CD4-positive, alpha-beta T cell treated with Interleukin-17A for 4 hours (primary cell): ENCODE results near the gene SNAPIN.

Source experiments
- DNase-seq: peaks from one replicate; pipeline ENCODE4 v3.0.0-alpha.2; 2020; ENCODE audit warnings: mixed read lengths

SNAPIN gene

DNA sequence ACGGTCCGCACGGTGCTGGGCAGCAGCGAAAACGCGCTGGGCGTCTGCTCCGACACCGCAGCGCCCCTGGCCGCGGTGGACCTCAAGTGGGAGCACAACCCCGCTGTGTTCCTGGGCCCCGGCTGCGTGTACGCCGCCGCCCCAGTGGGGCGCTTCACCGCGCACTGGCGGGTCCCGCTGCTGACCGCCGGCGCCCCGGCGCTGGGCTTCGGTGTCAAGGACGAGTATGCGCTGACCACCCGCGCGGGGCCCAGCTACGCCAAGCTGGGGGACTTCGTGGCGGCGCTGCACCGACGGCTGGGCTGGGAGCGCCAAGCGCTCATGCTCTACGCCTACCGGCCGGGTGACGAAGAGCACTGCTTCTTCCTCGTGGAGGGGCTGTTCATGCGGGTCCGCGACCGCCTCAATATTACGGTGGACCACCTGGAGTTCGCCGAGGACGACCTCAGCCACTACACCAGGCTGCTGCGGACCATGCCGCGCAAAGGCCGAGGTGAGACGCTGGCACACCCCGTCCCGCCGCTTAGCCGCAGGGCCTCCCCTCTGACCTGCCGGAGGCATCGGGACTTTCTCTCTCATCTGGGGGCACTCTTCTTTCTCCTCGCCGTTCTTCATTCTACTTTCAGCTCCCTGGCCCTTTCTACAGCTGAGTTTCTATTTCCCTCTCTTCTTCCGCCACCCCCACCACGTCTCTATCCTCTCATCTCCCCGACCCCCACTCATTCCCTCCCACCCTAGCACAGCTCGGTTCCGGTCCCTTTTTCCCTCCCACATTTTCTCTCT is 21.0 kb downstream of the SNAPIN start:
- peak; percentile 39 for DNase-seq

DNA sequence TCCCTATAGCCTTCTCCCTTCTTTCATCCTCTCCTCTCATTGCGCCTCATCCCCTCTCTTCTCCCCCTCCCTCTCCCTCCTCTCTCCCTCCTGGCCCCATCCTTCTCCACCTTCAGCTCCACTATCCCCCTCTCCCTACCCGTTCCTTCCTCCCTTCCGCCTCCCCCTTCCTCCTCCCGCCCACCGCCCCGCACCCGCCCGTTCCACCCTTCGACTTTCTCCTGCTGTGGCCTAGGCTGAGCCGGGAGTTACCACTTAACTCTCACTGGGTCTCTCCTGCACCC is 21.6 kb downstream of the SNAPIN start:
- DNase-seq, result no peak

DNA sequence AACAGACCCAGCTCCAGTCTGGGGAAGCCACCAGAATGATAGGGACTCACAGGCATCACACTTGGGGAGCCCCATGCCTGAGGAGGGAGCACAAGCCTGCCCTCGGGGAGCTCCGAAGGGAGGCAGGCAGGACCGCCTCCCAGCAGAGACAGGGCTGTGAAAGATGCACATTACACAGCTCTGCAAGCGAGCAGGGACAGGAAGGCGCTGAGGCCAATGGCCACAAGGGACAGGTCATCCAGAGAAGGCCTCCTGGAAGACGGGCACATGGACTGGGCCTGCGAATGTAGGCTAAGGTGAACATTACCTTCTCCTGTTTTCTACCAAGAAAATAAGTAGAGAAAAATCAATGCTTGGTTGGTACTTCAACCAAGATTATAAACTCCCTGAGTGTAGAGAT is 24.2 kb downstream of the SNAPIN start:
- DNase-seq, result no peak

DNA sequence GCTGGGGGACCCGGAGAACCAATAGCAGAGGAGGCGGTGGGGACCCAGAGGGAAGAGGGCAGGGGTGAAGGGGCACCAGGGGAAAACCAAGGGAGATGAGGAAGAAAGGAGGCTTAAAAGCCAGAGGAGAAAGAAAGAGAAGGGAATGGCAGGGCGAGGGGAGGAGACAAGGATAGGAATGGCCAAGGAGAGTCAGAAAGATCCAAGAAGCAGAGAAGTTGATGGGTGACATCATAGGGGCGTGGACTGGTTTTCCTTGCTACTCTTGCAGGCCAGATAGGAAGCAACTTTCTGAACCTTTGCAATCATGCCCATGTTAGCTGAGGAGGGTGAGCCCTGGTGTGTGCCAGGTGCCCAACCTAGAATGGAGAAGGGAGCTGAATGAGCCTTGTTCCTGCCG is 25.4 kb downstream of the SNAPIN start:
- no peak for DNase-seq

DNA sequence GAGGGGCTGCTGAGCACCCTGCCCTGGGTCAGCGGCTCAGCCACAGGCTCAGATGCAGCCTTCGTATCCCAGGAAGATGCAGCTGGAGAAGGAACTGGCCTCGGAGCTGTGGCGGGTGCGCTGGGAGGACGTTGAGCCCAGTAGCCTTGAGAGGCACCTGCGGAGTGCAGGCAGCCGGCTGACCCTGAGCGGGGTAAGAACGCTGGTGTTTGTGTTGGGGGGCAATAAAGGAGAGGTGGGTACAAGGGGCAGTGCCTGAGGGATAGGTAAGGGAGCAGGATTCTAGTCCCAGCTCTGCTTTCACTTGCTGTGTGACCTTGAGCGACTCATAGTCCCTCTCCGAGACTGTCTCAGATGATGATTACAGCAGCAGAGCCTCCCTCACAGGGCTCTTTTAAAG is 26.4 kb downstream of the SNAPIN start:
- no peak for DNase-seq

DNA sequence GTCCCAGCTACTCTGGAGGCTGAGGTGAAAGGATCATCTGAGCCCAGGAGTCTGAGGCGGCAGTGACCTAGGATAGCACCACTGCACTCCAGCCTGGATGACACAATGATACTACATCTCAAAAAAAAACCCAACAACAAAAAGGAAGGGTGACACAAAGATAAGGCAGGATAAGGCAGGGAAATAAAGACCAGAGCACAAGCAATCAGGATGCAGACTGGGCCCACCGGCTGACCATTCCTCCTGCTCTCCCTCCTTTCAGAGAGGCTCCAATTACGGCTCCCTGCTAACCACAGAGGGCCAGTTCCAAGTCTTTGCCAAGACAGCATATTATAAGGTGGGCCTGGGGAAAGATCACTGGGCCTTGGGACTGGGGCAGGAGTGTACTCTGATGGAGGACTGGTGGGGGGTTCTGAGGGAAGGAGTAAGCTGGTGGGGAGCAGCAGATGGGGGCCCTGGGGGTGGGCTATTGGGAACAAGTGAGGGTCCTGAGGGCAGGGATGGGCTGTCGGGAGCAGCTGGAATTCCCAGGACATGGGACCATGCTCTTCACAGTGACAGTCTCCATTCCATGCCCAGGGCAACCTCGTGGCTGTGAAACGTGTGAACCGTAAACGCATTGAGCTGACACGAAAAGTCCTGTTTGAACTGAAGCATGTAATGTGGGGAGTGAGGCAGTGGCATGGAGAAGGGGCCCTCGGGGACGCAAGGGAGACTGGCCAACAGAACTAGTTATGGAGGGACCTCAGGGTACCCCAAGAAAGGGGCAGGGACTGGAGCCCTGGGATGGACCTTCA is 27.2 kb downstream of the SNAPIN start:
- no peak for DNase-seq

DNA sequence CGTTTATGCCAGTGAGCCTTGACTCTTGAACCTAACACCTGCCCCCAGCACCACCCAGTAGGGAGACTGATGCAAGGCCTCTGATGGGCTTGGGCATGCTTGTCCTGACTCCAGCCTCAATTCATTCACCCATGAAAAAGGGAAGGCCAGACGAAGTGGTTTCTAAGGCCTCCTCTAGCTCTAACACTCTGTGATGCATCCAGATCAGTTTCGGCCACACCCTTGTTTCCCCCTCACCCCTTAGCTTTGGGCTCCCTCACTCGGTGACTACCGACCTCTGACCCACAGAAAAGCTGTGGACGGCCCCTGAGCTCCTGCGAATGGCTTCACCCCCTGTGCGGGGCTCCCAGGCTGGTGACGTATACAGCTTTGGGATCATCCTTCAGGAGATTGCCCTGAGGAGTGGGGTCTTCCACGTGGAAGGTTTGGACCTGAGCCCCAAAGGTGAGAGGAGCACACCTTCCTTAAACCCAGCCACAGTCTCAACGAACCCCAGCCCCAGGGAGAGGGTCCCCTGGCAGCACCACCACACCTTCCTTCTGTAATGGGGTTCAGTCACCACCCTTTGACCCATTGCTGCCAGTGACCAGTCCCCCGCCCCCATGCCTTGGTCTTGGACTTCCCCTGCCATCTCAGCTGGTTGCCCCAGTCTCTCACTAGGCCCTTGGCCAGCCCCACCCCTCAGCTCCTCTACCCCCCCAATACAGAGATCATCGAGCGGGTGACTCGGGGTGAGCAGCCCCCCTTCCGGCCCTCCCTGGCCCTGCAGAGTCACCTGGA is 29.0 kb downstream of the SNAPIN start:
- DNase-seq, result no peak

DNA sequence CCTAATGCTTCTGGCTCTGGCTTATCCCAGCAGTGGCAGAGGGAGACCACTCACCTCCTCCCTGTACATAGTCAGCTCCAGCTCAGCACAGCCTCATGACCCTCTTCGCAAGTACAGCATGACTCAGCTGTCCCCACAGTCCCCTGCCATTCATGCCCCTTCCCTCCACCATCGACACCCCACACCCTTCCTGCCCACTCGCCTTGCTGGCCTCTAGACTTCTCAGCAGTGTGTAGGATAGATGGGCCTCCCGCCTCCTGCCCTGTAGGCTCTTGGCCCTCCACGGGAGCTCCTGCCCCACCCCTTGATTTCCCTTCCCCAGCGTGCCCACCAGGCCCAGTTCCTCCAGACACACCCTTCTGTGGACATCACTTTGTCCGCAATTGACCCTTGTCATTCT is 29.8 kb downstream of the SNAPIN start:
- DNase-seq, result no peak

DNA sequence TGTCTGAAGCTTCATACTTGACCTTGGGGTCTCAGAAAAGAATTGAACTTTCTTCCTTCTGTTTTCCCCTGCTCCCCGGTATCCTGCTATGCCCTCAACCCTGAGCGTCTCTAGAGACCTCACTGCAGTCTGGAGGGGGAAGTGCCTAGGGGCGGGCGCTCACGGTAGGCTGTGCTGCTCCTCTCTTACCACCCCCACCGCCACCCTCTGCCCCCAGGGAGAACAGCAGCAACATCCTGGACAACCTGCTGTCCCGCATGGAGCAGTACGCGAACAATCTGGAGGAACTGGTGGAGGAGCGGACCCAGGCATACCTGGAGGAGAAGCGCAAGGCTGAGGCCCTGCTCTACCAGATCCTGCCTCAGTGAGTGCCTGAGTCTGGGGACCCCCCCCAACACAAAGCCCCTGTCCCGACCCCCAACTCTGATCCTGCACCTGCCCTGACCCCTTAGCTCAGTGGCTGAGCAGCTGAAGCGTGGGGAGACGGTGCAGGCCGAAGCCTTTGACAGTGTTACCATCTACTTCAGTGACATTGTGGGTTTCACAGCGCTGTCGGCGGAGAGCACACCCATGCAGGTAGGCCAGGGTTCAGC is 30.3 kb downstream of the SNAPIN start:
- DNase-seq, result no peak

DNA sequence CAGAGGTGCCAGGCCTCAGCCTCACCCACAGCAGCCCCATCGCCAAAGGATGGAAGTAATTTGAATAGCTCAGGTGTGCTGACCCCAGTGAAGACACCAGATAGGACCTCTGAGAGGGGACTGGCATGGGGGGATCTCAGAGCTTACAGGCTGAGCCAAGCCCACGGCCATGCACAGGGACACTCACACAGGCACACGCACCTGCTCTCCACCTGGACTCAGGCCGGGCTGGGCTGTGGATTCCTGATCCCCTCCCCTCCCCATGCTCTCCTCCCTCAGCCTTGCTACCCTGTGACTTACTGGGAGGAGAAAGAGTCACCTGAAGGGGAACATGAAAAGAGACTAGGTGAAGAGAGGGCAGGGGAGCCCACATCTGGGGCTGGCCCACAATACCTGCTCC is 35.0 kb downstream of the SNAPIN start:
- DNase-seq, result no peak

DNA sequence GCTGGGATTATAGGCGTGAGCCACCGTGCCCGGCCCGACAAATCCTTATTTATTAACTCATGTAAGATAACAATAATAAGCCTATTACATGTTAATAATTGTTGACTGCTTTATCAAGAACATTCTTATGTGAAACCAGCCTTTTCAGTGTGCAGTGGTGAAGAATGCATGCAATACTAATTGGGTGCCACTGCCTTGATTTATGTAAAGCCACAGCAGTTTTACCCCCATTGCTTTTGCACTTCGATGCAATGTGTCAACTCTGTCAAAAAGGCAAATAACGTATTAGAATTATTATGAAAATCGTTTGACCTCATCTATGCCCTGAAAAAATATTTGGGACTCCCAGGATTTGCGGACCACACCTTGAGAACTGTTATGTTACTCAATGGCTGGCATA is 38.2 kb downstream of the SNAPIN start:
- DNase-seq, result no peak

DNA sequence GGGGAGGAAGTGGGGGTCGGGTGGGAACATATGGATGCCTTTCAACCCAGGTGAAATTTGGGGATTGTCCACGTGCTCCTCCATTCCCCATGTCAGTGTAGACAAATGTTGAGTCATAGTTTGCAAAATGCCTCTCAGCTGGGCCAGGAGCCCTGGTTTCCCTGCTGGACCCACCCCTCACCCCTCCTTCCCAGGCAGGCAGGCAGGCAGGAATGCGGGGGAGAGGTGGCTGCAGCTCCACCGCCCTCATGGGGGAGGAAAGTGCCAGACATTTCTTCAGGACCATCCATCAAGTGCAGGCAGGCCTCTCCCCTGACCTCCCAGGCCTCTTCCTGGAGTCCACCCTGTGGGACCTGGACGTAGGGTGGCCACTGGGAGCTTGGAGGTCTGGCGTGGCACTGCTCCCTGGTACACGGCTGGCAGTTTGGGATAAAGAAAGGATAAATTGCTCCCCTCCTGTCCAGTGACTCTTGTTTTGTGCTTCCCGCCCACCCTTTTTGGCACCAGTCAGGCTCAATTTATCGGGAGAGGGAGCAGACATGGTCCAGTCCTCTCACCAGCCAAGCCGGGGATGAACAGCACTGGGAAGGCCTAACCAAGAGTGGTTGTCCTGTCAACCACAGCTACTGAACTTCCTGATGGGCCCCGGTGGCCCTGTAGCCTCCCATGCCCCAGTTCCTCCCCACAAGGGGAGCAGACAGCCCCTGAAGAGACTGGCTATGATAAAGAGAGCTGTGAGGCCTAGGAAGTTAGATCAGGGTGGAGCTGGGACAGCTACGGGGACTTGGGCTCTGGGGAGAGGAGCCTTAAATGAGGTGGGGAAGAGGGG is 38.9 kb downstream of the SNAPIN start:
- no peak for DNase-seq

DNA sequence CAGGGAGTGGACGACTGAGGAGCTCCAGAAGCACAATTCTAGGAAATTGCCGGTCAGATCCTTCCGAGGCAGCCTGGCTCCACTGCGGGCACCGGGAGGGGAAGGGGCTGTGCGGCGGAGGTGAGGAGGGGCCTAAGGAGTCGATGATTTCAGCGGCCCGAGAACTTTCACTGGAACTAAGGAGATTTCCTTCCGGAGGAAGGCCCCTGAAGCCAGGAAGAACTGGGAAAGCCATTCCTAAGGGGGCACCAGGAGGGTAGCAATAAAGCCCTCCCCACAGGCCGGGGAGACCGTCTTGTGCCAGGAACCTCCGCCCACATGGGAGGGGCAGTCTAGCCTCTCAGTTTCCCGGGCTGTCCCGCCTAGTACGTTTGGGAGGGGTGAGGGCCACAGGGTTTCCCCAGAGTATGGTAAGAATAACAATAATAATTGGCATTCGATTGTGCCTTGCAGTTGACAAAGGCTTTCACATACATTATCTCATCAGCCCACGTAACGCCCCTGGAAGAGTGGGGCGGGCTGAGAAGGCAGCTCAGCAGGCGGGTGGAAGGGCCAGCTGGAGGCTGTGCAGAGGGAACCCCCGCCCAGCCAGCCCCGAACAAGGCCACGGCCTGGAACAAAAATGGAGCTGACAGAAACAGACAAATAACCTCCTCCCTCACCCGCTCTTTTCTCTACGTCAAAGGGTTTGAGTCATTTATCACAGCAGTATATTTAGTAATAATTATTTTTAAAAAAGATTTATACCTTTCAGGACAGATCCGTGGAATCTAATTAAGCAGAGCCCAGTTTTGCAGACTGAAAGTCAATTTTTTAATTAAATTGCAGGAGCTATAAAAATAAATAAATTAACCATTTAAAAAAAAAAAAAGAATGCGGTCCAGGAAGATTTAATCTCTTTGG is 39.8 kb downstream of the SNAPIN start:
- no peak for DNase-seq

DNA sequence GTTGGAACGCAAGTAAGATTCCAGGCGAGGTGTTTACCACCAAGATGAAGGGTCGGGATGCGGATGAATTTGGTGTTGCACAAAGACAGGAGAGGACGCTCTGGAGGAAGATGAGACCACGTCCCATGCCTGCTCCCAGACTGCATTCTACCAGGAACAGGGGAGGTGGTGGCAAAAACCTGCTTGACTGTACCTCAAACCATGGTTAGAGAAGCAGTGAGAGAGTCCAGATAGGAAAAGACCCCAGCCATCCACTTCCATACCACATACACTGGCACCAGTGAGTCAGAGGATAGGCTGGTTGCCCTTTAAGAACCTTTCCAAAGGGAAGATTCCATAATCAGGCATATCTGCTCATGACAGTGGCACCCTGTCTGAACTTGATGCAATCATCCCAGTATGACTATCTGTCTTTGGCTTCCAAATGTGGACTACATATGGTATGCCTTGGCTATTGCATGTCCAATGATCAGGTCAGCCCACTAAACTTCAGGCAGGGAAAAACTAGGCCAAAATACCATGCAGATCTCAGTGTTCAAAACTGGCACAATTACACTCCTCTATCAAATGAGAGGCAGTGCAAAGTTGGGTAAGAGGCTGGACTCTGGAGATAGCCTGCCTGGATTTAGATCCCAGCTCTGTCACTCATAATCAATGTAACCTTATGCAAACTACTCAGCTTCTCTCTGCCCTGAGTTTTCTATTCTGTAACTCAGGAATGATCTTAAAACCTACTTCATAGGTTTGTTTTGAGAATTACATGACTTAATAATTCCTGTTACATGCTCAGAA is 40.6 kb downstream of the SNAPIN start:
- DNase-seq, result no peak

DNA sequence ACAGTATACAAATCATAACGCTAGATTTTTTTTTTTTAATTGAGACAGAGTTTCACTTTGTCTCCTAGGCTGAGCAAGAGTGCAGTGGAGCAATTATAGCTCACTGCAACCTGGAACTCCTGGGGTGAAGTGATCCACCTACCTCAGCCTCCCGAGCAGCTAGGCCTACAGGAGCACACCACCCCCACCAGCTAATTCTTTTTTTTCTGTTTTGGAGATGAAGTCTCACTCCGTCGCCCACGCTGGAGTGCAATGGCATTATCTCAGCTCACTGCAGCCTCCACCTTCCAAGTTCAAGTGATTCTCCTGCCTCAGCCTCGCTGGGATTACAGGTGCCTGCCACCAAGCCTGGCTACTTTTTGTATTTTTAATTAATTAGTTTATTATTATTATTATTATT is 41.3 kb downstream of the SNAPIN start:
- DNase-seq, result no peak

DNA sequence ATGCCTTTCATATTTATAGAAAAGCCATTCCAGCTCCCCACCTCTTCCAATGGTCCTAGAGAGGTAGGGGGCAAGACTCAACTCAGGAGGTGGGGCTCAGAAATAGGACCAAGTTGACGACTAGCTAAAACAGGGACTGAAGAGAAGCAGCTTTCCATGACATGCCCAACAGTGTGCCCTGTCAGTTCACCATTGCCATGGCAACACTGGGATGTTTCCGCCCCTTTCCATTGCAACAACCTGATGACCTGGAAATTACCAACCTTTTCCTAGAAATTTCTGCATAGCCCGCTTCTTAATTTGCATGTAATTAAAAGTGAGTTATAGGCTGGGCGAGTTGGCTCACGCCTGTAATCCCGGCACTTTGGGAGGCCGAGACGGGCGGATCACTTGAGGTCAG is 47.0 kb downstream of the SNAPIN start:
- no peak for DNase-seq

DNA sequence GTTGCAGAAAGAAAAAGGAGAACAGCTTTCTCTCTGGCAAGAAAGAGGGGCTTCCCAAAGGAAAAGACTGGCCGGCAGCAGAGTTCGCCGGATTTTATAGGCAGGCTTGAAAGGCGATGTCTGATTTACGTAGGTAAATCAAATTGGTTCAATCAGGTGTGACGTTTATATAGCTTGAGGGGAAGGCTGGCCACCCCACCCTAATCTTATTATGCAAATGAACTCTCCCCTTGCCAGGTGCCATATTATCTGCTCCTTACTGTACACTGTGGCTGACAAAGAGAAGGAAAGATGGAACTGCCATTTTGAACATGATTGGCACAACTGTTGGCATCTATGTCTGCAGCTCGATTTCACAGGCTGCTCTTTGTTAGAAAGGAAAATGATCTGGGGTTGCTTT is 52.5 kb downstream of the SNAPIN start:
- DNase-seq, result no peak
